HEK293T (cell line): ENCODE data around the gene PRCD.

ENCODE experiments used
- ARNT ChIP-seq: fragments of 450-650 bp; IDR thresholded peaks from 2 replicates; pipeline ENCODE4 v1.6.1; 2017; ENCODE audit warnings: mild to moderate bottlenecking
- ELF4 ChIP-seq: fragments of 450-650 bp; IDR thresholded peaks from 2 replicates; pipeline ENCODE4 v1.6.1; 2017; ENCODE audit warnings: antibody characterized with exemption
- FOXA1 ChIP-seq: fragments of 450-650 bp; IDR thresholded peaks from 2 replicates; pipeline ENCODE4 v1.6.1; 2016; ENCODE audit warnings: mild to moderate bottlenecking
- FOXK2 ChIP-seq: fragments of 450-650 bp; IDR thresholded peaks from 2 replicates; pipeline ENCODE4 v1.6.1; 2016; ENCODE audit warnings: mild to moderate bottlenecking
- FOXM1 ChIP-seq: fragments of 450-650 bp; IDR thresholded peaks from 2 replicates; pipeline ENCODE4 v1.6.1; 2017; ENCODE audit warnings: mild to moderate bottlenecking, borderline replicate concordance
- L3MBTL2 ChIP-seq: fragments of 450-650 bp; conservative IDR thresholded peaks from 2 replicates; pipeline ENCODE4 v1.6.1; 2016; ENCODE audit warnings: mild to moderate bottlenecking
- NFRKB ChIP-seq: fragments of 450-650 bp; IDR thresholded peaks from 2 replicates; pipeline ENCODE4 v1.6.1; 2016; ENCODE audit warnings: mild to moderate bottlenecking, moderate library complexity
- SP1 ChIP-seq: fragments of 450-650 bp; IDR thresholded peaks from 2 replicates; pipeline ENCODE4 v1.6.1; 2017
- SUZ12 ChIP-seq: fragments of 450-650 bp; IDR thresholded peaks from 2 replicates; pipeline ENCODE4 v1.6.1; 2016; ENCODE audit warnings: mild to moderate bottlenecking
- TF ChIP-seq, protein P1 (sequence below): fragments of 450-650 bp; IDR thresholded peaks from 2 replicates; pipeline ENCODE4 v1.6.1; 2016

DNA sequence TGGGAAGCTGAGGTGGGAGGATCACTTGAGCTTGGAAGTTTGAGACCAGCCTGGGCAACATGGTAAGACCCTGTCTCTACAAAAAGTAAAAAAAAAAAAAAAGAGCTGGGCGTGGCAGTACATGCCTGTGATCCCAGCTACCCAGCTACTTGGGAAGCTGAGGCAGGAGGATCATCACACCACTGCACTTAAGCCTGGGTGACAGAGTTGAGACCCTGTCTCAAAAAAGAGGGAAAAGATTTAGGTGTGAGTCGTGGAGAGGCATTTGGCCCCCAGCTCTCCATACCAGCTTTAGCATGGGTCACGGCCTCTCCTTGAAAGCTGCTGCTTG is 26.7 kb downstream of the PRCD start:
- TF ChIP-seq FOXK2 (no peak), L3MBTL2 (no peak), SUZ12 (no peak), ELF4 (no peak), FOXA1 (no peak), ARNT (no peak), NFRKB (no peak), SP1 (no peak), FOXM1 (no peak)
- TF ChIP-seq, protein P1, sequence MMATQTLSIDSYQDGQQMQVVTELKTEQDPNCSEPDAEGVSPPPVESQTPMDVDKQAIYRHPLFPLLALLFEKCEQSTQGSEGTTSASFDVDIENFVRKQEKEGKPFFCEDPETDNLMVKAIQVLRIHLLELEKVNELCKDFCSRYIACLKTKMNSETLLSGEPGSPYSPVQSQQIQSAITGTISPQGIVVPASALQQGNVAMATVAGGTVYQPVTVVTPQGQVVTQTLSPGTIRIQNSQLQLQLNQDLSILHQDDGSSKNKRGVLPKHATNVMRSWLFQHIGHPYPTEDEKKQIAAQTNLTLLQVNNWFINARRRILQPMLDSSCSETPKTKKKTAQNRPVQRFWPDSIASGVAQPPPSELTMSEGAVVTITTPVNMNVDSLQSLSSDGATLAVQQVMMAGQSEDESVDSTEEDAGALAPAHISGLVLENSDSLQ: no peak
